Activated CD4-positive, alpha-beta T cell treated with anti-CD3 and anti-CD28 coated beads for 36 hours (primary cell): Measurements from ENCODE around the gene GRAP2. TPM values are rescaled to one million over a fixed set of nuclear protein-coding genes. Genes with fewer than 3 reads are reported as not detected.

Experiments
- ATAC-seq: fragments of 200-7000 bp; cut with Tn5 transposase; one replicate; pipeline ENCODE4 v1.10.0; 2021; ENCODE audit warnings: mild to moderate bottlenecking, moderate library complexity
- CTCF ChIA-PET: fragments of 350-600 bp; sonication (Branson Sonifier 250); formaldehyde crosslinking; loops from one replicate; lab custom pipeline; 2021; ENCODE audit warnings: antibody characterized with exemption; lab: Charles Lee
- POLR2A ChIA-PET: fragments of 350-600 bp; sonication (Branson Sonifier 250); formaldehyde crosslinking; loops from one replicate; lab custom pipeline; 2021; ENCODE audit warnings: antibody characterized with exemption, inconsistent platforms; lab: Charles Lee
- DNase-seq: peaks from one replicate; pipeline ENCODE4 v3.0.0-alpha.2; 2020
- H3K27ac Mint-ChIP-seq: one replicate; pipeline ENCODE4 v1.8.0; 2021; ENCODE audit warnings: mixed read lengths
- H3K27me3 Mint-ChIP-seq: one replicate; pipeline ENCODE4 v1.8.0; 2021; ENCODE audit warnings: mixed read lengths
- H3K36me3 Mint-ChIP-seq: one replicate; pipeline ENCODE4 v1.8.0; 2021; ENCODE audit warnings: low read depth, mixed read lengths
- H3K4me1 Mint-ChIP-seq: one replicate; pipeline ENCODE4 v1.8.0; 2021; ENCODE audit warnings: mixed read lengths
- H3K4me3 Mint-ChIP-seq: one replicate; pipeline ENCODE4 v1.8.0; 2021; ENCODE audit warnings: mild to moderate bottlenecking, moderate library complexity, mixed read lengths
- H3K9me3 Mint-ChIP-seq: one replicate; pipeline ENCODE4 v1.8.0; 2021; ENCODE audit warnings: low read depth, mixed read lengths
- intact Hi-C, 2 experiments: fragments of 100-400 bp; cut with DNase I in 1 of 2; cut with micrococcal nuclease in 1 of 2; formaldehyde crosslinking; loops; one replicate each; pipeline versions ENCODE4 v1.14.2 to v1.15.1; 2022 to 2024; cut with DNase I, micrococcal nuclease
- total RNA-seq, 2 experiments: library from RNA; stranded (reverse); gene quantifications; one replicate each; pipeline ENCODE4 v1.2.3, GENCODE V29; 2021

GRAP2 gene
- total RNA-seq, 2 experiments from 2014 or later = 40.6 to 45.5 TPM

DNA sequence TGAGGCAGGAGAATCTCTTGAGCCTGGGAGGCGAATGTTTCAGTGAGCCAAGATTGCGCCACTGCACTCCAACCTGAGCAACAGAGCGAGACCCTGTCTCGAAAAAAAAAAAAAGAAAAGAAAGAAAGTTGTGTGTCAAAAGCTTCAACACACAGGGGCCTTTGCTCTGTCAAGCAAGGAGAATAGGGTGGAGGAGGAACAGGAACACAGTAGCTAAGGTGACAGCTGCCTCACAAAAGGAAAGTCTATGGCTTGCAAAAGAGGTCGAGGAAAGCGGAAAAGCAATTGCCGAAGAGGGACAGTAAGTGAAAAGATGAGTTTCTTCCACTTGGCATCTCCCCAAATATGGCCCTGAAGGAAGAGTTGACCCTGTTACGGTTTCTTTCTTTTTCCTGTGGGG lies 32.9 kb downstream of the GRAP2 start:
- H3K27ac Mint-ChIP-seq = peak overlapping the region; percentile 92
- ATAC-seq (no peak), DNase-seq (no peak)
- peaks cover 61% of the 10 kb centered on the region for H3K4me1 Mint-ChIP-seq
- intact Hi-C loops = loop anchor here (5.0 to 10.0 kb wide), 2 partner anchors 399 to 414 kb away; partner anchors contain the start of genes ADSL (in 1 of the 2) and RPS19BP1 (in 1 of the 2)
- ChIA-PET CTCF (interaction anchor here (0.6 to 4.4 kb wide), 16 partner anchors 9 to 403 kb away, joined by 3 to 53 read pairs (median 4); no protein-coding TSS in a partner anchor), POLR2A (interaction anchor here (0.6 to 1.1 kb wide), 2 partner anchors 12 to 45 kb away, joined by 5 read pairs; no protein-coding TSS in a partner anchor)
- H3K27me3 Mint-ChIP-seq = no peaks in the 10 kb centered on the region
- H3K36me3 Mint-ChIP-seq = no peaks in the 10 kb centered on the region
- peak overlapping the region; percentile 69 for H3K4me3 Mint-ChIP-seq
- no peaks in the 10 kb centered on the region for H3K9me3 Mint-ChIP-seq

DNA sequence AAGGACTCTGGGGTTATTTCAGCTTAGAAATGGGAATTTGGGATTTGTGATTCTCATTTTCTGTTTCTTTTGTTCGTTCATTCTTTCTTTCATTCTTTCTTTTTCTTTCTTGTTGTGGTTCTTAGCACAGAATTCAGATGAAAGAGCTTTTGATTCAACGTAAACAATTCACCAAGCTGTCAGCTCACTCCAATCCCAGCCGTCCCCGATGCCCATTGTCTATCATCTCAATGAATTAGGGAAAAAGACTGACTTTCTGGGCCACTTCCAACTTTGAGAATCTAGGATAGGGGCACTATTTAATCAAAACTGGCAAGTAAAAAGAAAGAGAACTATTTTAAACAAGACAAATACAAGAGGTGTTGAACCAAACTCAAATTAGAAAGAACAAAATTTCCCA lies 34.2 kb downstream of the GRAP2 start:
- peak overlapping the region; percentile 92 for H3K27ac Mint-ChIP-seq
- no peaks in the 10 kb centered on the region for H3K9me3 Mint-ChIP-seq
- peak overlapping the region; percentile 69 for H3K4me3 Mint-ChIP-seq
- DNase-seq (peak; percentile 3), ATAC-seq (no peak)
- no peaks in the 10 kb centered on the region for H3K36me3 Mint-ChIP-seq
- no peaks in the 10 kb centered on the region for H3K27me3 Mint-ChIP-seq
- intact Hi-C loops = loop anchor here in 1 of 2 experiments (5.0 to 10.0 kb wide), 2 partner anchors 87 to 400 kb away; partner anchors contain the start of gene RPS19BP1
- H3K4me1 Mint-ChIP-seq = peaks cover 72% of the 10 kb centered on the region
- CTCF ChIA-PET = interaction anchor here (0.7 to 4.4 kb wide), 10 partner anchors 8 to 405 kb away, joined by 3 to 53 read pairs (median 4); no protein-coding TSS in a partner anchor
- POLR2A ChIA-PET = interaction anchor here (0.6 to 0.7 kb wide), 2 partner anchors 63 to 415 kb away, joined by 3 to 6 read pairs; partner anchors contain the start of gene ATF4

DNA sequence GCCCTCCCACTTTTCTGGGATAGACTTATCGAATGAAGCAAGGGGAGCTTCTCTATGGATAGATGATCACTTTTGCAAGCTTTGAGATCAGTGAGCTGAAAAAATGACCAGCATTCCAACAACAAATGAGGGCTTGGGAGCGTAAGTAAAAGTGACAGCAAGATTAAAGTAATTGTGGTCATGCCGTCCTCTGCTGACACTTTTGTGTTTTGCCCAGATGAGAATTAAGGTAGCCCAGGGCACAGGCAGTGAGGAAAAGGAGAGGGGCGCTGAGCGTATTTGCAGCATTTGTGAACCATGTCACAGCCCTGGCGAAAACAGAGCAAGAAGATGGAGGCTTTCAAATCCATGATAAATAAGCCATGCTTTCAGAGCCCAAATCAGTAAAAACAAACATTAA lies 34.7 kb downstream of the GRAP2 start:
- H3K27ac Mint-ChIP-seq = peak overlapping the region; percentile 92
- ATAC-seq (no peak), DNase-seq (peak; percentile 33)
- H3K9me3 Mint-ChIP-seq = no peaks in the 10 kb centered on the region
- intact Hi-C loops = loop anchor here in 1 of 2 experiments (5.0 to 10.0 kb wide), 2 partner anchors 87 to 401 kb away; partner anchors contain the start of gene RPS19BP1
- H3K27me3 Mint-ChIP-seq = no peaks in the 10 kb centered on the region
- ChIA-PET CTCF (interaction anchor here (0.7 to 4.4 kb wide), 9 partner anchors 7 to 101 kb away, joined by 3 to 53 read pairs (median 3); no protein-coding TSS in a partner anchor), POLR2A (interaction anchor here (0.6 kb wide), 1 partner anchor 64 kb away, joined by 3 read pairs; no protein-coding TSS in a partner anchor)
- no peaks in the 10 kb centered on the region for H3K36me3 Mint-ChIP-seq
- peak overlapping the region; percentile 69 for H3K4me3 Mint-ChIP-seq
- H3K4me1 Mint-ChIP-seq = peaks cover 77% of the 10 kb centered on the region

DNA sequence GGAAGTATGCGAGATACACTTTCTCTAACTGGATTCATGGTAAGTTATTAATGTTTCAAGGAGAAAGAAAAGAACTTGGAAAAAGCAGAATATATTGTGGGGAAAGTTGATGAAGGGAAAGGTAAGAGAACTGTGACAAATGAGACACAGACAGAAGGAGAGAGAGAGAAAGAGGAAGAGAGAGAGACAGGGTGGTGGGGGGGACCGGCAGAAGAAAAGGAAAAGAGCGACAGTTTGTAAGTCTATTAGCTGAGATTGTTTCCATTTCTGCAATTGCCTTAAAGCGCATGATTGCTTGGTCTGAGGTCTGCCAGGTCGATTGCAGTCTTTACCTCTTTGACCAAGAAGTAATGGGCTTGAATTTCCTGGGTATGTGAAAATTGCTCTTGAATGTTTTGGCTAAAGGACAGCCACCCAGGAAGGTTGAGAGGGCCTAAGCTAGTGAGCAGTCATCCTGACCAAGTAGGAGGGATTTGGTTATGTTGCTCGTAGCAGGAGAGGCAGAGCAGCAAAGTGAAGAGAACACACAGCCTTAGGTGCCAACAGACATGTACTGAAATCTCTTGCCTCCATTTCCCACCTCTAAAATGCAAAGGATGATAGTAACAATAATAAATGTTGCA lies 35.8 kb downstream of the GRAP2 start:
- intact Hi-C loops = loop anchor here in 1 of 2 experiments (5.0 to 10.0 kb wide), 2 partner anchors 86 to 402 kb away; partner anchors contain the start of gene RPS19BP1
- Mint-ChIP-seq H3K36me3 (no peaks in the 10 kb centered on the region), H3K27ac (peak overlapping the region; percentile 92), H3K4me1 (peaks cover 86% of the 10 kb centered on the region), H3K27me3 (no peaks in the 10 kb centered on the region), H3K9me3 (no peaks in the 10 kb centered on the region), H3K4me3 (peak overlapping the region; percentile 69)
- ATAC-seq (no peak), DNase-seq (peak; percentile 18)
- ChIA-PET CTCF (interaction anchor here (0.5 to 4.3 kb wide), 10 partner anchors 9 to 257 kb away, joined by 3 to 18 read pairs (median 4); no protein-coding TSS in a partner anchor), POLR2A (interaction anchor here (0.7 to 1.1 kb wide), 2 partner anchors 11 to 30 kb away, joined by 3 to 9 read pairs; no protein-coding TSS in a partner anchor)

DNA sequence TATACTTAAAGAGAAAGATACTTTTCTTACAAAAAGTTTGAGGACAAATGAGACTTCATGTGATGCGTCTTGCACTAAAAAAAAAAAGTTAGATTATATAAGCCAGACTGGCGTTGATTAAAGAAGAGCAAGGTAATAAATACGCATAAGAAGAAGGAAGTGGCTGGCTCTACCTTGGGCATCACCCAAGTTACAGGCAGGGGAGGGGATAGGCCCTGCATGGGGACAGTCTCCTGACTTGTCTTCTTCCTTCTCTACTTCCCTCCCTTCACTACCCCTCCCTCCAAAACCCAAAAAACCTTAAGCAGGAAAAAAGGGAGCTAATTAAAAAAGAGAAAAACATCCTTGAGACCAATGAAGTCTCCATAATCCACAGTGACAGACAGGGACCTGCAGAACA lies 37.0 kb downstream of the GRAP2 start:
- DNase-seq (peak; percentile 29), ATAC-seq (no peak)
- H3K27me3 Mint-ChIP-seq = no peaks in the 10 kb centered on the region
- intact Hi-C loops = loop anchor here in 1 of 2 experiments (5.0 to 10.0 kb wide), 2 partner anchors 84 to 403 kb away; partner anchors contain the start of gene RPS19BP1
- H3K4me3 Mint-ChIP-seq = peak overlapping the region; percentile 54
- no peaks in the 10 kb centered on the region for H3K36me3 Mint-ChIP-seq
- POLR2A ChIA-PET = interaction anchor here (0.6 kb wide), 3 partner anchors 14 to 32 kb away, joined by 3 read pairs; no protein-coding TSS in a partner anchor
- H3K4me1 Mint-ChIP-seq = peaks cover 93% of the 10 kb centered on the region
- CTCF ChIA-PET = interaction anchor here (0.6 to 4.3 kb wide), 8 partner anchors 11 to 1975 kb away, joined by 3 to 18 read pairs (median 3); no protein-coding TSS in a partner anchor
- H3K9me3 Mint-ChIP-seq = no peaks in the 10 kb centered on the region
- H3K27ac Mint-ChIP-seq = peak overlapping the region; percentile 92

DNA sequence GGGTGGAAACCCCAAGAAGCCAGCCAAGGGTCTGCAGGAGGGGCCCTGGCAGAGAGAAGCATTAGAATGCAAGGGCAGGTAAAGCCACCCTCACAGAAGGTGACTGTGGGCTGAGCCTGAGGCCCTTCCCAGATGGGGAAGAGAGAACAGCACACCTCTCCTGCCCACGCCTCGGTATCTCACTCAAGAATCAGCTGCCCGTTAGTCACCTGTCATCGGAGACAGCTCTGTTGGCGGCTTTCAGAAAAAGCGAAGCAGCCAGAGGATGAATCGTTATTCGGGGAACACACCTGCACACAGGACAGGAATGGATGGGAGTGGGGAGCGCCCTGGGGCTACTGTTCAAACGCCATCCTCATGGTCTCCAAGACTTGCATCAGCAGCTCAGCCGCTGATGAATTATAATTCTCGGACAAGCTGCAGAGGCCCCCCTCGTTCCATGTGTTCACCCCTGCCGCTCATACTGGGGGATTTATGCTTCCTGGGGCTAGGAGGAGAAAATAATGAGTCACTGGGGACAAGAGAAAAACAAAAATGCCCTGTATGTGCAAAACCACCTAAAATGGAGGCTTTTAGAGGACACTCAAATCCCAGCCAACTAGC lies 37.7 kb downstream of the GRAP2 start:
- ChIA-PET CTCF (interaction anchor here (0.6 to 4.3 kb wide), 7 partner anchors 11 to 209 kb away, joined by 3 to 18 read pairs (median 4); no protein-coding TSS in a partner anchor), POLR2A (interaction anchor here (0.5 to 0.6 kb wide), 5 partner anchors 13 to 427 kb away, joined by 3 read pairs; no protein-coding TSS in a partner anchor)
- ATAC-seq (peak; percentile 58), DNase-seq (peak; percentile 81)
- H3K4me3 Mint-ChIP-seq = peak overlapping the region; percentile 54
- no peaks in the 10 kb centered on the region for H3K9me3 Mint-ChIP-seq
- peak overlapping the region; percentile 92 for H3K27ac Mint-ChIP-seq
- H3K27me3 Mint-ChIP-seq = no peaks in the 10 kb centered on the region
- H3K4me1 Mint-ChIP-seq = peaks cover 93% of the 10 kb centered on the region
- no peaks in the 10 kb centered on the region for H3K36me3 Mint-ChIP-seq
- intact Hi-C loops = loop anchor here in 1 of 2 experiments (5.0 to 10.0 kb wide), 2 partner anchors 84 to 404 kb away; partner anchors contain the start of gene RPS19BP1

DNA sequence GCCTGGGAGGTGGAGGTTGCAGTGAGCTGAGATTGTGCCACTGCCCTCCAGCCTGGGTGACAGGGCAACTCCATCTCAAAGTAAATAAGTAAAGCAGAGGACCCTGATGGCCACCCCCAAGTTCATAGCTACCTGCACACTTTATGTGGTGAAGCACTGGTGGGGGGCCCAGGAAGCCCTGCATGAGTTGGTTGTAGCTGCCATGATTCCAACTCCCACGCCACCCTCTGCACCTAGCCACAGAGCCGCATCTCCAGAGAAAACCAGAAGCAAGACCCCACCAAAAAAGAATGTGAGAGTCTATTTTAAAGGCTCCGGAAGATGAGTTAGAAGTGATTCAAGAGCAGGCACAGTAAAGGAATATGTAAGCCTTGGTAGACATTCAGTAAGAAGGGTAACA lies 38.9 kb downstream of the GRAP2 start:
- Mint-ChIP-seq H3K4me1 (peaks cover 93% of the 10 kb centered on the region), H3K4me3 (peak overlapping the region; percentile 21), H3K27ac (peak overlapping the region; percentile 70), H3K27me3 (no peaks in the 10 kb centered on the region), H3K9me3 (no peaks in the 10 kb centered on the region), H3K36me3 (no peaks in the 10 kb centered on the region)
- ATAC-seq (no peak), DNase-seq (no peak)
- CTCF ChIA-PET = interaction anchor here (0.6 to 4.3 kb wide), 6 partner anchors 12 to 405 kb away, joined by 3 to 18 read pairs (median 4); no protein-coding TSS in a partner anchor
- intact Hi-C loops = loop anchor here (2.0 to 10.0 kb wide), 6 partner anchors 82 to 405 kb away; partner anchors contain the start of genes ADSL (in 1 of the 2) and RPS19BP1 (in 1 of the 2)
- POLR2A ChIA-PET = no interaction called here

DNA sequence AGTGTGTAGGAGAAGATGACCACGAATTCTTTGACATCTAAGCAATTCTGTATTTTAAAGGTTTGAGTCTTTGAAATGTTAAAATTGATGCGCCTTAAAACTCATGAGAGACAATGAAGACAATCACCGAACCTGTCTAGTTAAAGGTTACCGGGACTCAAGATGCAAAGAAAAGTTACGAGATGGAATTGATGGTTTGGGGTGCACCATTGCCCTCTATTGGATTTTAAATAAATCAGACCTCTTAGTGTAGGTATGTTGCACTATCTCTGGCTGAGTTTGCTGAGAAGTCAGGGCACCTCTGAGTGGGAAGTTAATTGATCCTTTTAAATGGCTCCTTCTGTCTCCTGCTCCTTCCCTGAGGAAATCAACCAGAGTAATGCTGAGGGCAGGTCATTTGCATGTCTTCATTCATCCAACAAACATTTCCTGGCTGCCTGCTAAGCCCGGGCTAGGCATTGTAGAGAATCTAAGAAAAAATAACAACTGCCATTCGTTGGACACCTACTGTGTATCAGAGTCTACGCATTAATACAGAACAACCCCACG lies 39.9 kb downstream of the GRAP2 start:
- peak overlapping the region; percentile 21 for H3K4me3 Mint-ChIP-seq
- H3K36me3 Mint-ChIP-seq = no peaks in the 10 kb centered on the region
- ChIA-PET POLR2A (no interaction called here), CTCF (interaction anchor here (1.4 to 1.6 kb wide), 2 partner anchors 17 to 84 kb away, joined by 4 to 5 read pairs; no protein-coding TSS in a partner anchor)
- peaks cover 94% of the 10 kb centered on the region for H3K4me1 Mint-ChIP-seq
- no peaks in the 10 kb centered on the region for H3K9me3 Mint-ChIP-seq
- no peak for DNase-seq
- peak; percentile 39 for ATAC-seq
- H3K27ac Mint-ChIP-seq = peak overlapping the region; percentile 70
- intact Hi-C loops = loop anchor here (2.0 to 10.0 kb wide), 4 partner anchors 319 to 406 kb away; partner anchors contain the start of gene ADSL (in 1 of the 2)
- no peaks in the 10 kb centered on the region for H3K27me3 Mint-ChIP-seq

DNA sequence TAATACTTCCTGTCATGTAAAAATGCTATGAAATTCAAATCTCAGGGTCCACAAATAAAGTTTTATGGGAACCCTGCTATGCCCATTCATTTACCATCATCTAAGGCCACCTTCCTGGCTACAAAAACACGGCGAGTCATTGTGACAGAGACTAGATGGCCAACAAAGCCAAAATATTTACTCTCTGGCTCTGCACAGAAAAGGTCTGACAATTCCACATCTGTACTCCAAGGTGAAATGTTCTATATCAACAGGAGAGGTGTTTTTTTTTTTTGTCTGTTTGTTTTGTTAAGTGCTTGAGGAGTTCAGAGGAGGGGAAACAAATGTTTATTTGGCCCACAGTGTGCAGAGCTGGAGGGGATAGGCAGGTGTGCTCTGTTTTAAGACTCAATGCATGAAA lies 40.7 kb downstream of the GRAP2 start:
- peak overlapping the region; percentile 70 for H3K27ac Mint-ChIP-seq
- peaks cover 93% of the 10 kb centered on the region for H3K4me1 Mint-ChIP-seq
- H3K27me3 Mint-ChIP-seq = no peaks in the 10 kb centered on the region
- DNase-seq (no peak), ATAC-seq (no peak)
- no peaks in the 10 kb centered on the region for H3K36me3 Mint-ChIP-seq
- intact Hi-C loops = loop anchor here (2.0 to 10.0 kb wide), 4 partner anchors 319 to 407 kb away; partner anchors contain the start of gene ADSL (in 1 of the 2)
- ChIA-PET CTCF (interaction anchor here (0.9 to 2.5 kb wide), 10 partner anchors 9 to 329 kb away, joined by 3 to 25 read pairs (median 5); no protein-coding TSS in a partner anchor), POLR2A (no interaction called here)
- no peaks in the 10 kb centered on the region for H3K9me3 Mint-ChIP-seq
- no peak overlapping the region for H3K4me3 Mint-ChIP-seq
